NCI-H1092 treated with DMSO at 0.1 percent for 48 hours (cell line): ENCODE measurements around the gene FTH1.
"Not testable (repeated sequence)": the region's sequence is repeated elsewhere in the genome, so short reads cannot be mapped to it uniquely, and the experiment has no call there.

Experiments used
- DNase-seq: peaks from one replicate; lab custom pipeline; 2025; lab: John Stamatoyannopoulos, UW

The FTH1 gene

GRCh38 chr11:61978703-61979661, 11.5 kb upstream of the FTH1 start:
- DNase-seq: no peak

DNA sequence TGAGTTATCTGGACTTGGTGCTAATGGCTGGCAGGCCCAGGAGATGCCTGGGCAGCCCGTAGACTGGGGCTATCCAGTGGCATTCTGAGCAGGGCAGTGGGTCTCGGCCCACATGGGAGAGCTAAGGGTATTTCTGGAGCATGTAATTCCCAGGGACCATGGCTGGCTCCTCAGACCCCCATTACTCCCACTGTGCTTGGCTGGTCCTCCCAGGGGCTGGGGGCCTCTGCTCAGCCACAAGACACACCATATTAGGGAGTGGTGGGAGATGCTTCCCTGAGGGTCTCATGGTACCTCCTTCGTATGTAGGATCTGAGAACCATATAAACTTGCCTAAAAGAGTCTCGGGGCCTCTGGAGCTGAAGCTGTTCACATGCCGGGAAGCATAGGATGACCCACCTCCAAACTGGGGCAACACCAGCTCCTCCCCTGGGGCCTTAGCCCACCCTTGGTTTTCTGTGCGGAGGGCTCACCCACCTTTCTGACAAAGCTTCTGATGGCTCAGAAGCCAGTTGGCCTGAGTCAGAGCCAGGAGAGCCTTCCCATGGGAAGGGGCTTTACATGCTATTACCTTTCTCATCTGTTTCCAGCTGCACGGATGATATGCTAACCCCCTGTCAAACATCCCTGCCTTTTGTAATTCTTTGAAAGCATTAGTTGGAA, 9.5 kb upstream of the FTH1 start:
- peak; percentile 64 for DNase-seq

DNA sequence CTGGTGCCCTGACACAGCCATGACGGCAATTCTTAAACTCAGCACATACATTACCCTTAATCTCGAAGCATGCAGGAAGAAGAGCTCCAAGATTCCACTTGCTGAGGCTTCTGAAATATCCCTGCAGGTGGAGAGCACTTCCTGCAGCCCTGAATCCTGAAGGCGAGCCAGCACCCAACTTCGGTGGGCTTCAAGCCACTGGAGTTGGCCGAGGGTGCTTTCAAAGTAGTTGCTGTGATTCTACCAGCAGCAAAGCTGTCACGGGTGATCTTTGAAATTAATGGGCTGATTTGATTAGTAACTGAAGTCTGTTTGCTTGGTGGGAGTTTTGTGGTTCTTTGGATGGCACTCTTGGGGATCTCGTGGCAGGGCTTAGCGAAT, 9.0 kb upstream of the FTH1 start:
- no peak for DNase-seq

- DNase-seq: no peak
Measured at GRCh38 chr11:61975638-61976419, 8.4 kb upstream of the FTH1 start.

GRCh38 chr11:61974766-61975631, 7.6 kb upstream of the FTH1 start:
- peak; percentile 67 for DNase-seq

DNA sequence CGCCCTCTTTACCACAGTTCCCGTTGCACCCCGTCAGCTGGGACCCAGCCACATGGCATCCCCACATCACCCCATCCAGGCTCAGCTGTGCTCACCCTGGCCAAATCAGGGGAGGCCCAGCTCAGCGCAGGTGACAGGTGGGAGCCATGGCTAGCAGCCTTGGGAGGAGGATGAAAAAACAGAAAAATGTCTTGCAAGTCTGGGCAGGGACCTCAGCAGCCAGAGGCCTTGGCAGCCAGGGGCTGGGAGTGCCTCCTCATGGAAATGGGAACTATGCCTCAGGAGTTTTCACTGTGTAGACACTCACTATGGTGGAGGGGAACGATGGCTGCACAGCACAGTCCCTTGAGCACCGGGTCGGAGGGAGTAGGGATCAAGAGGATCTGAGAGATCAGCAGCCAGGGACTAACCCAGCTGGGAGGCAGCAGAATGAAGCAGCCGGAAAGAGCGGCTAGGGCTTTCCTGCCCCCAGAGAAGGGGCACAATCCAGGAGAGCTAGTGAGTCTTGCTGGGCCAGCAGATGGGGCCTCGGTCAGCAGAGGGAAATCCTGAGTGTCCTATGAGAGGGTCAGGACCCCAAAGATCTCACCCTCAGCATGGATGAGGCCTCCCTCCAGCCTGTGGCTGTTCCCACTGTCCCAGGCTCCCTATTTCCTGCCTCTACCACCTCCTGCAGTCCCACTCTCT, 6.2 kb upstream of the FTH1 start:
- DNase-seq: no peak

DNA sequence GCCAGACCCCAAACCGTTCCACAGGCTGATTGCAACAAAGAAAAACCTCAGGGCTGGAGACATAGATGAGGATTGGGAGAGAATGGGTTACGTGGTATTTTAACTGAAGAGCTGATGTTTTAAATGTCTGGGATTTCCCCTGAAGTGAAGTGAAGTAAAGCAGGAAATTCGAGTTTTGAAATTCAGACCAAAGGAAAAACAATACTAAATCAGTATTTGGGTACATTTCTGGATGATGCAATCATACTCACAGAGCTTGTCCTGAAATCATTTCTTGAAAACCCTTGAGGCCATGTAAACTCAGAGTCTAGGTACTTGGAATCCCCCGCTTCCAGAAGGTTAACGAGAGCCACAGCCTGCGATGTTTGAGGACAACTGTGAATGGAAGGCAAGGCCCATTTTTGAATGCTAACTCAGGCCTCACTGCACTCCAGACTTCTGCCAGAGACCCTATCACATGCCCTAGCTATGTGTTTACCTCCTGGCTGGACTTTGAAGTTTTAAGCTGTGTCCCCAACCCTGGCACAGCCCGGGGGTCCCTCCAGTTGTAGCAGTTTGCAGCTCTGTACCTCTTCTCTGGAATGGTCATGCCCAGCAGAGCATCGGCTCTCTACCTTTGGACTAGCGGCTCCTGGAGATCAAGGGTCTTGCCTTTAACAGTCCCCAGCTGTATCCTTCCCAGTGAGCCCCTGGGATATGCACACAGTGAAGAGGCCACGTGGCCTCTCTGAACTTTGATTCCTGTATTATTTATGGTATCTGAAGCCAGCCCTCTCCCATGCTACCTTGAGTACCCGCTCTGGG, 5.4 kb upstream of the FTH1 start:
- DNase-seq: no peak

DNA sequence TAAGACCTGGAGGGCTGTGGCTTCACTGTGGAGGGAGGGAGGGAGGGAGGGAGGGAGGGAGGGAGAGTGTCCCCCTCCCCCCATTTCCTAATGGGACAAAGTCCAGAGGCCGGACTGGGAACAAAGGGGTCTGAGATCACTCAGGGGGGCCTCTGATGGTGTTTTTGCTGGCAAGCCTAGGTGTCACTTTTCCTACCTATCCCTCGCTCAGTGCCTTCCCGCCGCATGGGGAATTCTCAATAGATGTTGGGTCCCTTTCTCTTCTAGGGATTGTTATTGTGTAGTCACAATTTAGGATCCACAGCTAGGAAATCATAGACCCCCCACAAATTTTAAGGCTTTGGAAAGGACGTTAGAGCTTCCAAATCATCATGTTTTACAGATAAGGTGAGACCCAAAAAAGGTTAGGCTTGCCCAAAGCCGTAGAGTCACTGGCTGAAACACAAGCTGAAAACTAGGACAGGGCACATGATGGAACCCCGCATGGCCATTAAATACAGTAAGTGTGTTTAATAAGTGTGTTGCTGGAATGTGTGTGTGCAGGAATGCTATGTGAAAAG, 4.8 kb upstream of the FTH1 start:
- DNase-seq: no peak

- DNase-seq: peak; percentile 83
Measured at GRCh38 chr11:61971248-61972111, 4.0 kb upstream of the FTH1 start.

DNA sequence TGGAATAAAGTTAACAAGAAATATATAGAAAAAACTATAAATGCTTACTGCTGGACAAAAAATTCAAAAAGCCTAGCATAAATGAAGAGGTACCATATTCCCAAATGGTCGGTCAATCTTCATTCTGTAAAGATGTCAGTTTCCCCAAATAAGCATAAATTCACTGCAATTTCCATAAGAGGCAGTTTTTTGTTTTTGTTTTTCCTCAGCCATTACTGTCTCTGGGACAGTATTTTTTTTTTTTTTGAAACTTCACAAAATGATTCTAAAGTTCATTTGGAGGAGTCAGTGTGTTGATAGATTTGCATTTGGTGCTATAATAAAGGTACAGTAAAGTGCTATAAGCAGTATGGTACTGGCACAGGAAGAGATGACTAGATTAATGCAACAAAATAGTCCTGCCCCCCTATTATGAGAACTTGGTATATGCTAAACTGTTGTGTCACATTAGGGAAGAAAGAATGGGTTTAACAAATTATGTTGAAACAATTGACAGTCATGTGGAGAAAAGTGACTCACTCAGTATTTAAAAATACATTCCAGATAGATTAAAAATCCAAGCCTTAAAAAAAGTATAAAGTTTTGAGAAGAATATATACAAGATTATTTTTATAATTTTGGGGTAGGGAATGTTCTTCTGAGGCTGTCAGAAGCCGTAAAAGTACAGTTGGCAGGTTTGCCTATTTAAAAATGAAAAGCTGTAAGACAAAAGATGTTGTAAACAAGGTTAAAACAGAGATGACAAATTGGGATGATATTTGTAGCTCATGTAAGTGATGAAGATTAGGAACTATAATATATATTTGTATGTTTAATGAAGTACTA, 2.6 kb upstream of the FTH1 start:
- DNase-seq: no peak

GRCh38 chr11:61969391-61969758, 1.9 kb upstream of the FTH1 start:
- no peak for DNase-seq

- no peak for DNase-seq
Measured at GRCh38 chr11:61968758-61969390, 1.4 kb upstream of the FTH1 start.

DNA sequence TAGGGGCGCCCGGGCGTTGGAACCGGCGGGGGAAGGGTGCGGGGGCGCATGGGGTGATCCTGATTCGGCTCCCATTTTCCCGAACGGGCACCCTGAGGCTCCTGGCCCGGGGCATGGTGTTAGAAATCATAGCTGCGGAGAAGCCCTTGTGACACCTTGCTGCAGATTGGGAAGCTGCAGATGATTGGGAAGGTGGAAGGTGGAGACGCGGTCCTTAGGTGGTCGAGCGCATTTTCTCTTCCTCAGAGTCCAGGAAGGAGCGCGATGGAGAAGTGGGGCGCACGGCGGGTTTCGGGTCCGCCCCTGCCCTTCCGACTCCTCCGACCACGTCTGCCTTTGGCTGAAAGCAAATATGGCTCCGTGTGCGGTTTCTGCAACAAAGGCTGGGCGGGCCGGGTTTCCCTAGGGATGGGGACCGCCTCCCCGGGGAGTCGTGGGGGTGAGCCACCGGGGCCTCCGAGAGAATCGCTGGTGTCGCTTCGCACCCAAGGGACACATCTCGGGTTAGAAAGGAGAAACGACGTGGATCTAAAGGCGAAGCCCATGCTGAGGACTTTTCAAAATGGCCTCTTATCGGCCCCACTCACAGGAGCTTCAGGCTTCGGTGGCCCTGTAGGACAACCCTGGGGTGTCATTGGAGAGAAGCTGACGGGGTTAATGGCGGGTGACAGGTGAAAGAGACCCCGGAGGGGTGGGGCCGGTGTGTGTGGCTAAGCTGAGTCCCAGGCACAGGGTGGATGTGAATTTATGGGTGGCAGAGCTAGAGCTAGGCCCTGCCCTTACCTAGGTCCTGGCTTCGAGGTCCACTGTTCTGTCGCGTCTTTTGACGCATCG, 707 bp upstream of the FTH1 start:
- peak; percentile 80 for DNase-seq

- peak; percentile 40 for DNase-seq
Measured at GRCh38 chr11:61966734-61967115, 709 bp downstream of the FTH1 start.

- not testable (repeated sequence) for DNase-seq
Measured at GRCh38 chr11:61964666-61965271, 2.7 kb downstream of the FTH1 start.

DNA sequence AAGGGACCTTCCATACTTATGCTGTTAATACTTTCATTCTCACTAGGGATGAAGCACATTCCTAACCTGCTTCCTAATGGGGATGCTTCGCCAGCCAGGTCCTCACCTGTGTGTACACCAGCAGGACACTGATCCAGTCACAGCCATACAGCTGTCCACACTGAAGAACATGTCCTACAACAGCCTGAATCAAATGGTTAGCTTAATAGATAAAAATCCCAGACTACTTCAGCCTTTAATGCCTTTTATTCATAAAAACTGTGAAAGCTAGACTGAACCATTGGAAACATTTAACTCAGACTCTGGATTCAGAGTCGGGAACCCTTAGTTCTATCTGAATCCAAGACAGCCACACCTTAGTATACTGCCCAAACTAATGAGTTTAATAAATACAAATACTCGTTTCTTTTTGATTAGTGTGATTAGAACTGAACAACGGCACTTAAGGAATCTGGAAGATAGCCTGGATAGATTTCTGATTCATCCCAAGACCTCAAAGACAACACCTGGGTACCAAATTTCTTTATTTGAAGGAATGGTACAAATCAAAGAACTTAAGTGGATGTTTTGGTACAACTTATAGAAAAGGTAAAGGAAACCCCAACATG, 3.3 kb downstream of the FTH1 start:
- no peak for DNase-seq
